Smooth muscle cell (in vitro differentiated cells): Measurements from ENCODE around the gene XNDC1N. TPM values are rescaled to one million over a fixed set of nuclear protein-coding genes. Genes with fewer than 3 reads are reported as not detected.

ENCODE experiments used
- DNase-seq: peaks from one replicate; lab custom pipeline; 2025; ENCODE audit not compliant: unreplicated experiment; lab: John Stamatoyannopoulos, UW
- H2AFZ ChIP-seq: fragments of 200-600 bp; sonication (generic); 2 replicates; pipeline ENCODE4 v1.6.0; 2016; ENCODE audit warnings: antibody characterized with exemption, low read depth, mild to moderate bottlenecking
- H3F3A ChIP-seq: fragments of 200-600 bp; sonication (generic); 2 replicates; pipeline ENCODE4 v1.6.0; 2017; ENCODE audit warnings: antibody characterized with exemption, low read depth
- H3K27ac ChIP-seq: fragments of 200-600 bp; sonication (generic); 2 replicates; pipeline ENCODE4 v1.5.1; 2016; ENCODE audit warnings: low read depth, mild to moderate bottlenecking
- H3K27me3 ChIP-seq: fragments of 200-600 bp; sonication (generic); 2 replicates; pipeline ENCODE4 v1.6.1; 2016; ENCODE audit warnings: low read depth, mild to moderate bottlenecking
- H3K36me3 ChIP-seq: fragments of 200-600 bp; sonication (generic); 2 replicates; pipeline ENCODE4 v1.5.1; 2016; ENCODE audit warnings: low read depth
- H3K4me1 ChIP-seq: fragments of 200-600 bp; sonication (generic); 2 replicates; pipeline ENCODE4 v1.5.1; 2016; ENCODE audit warnings: low read depth
- H3K4me2 ChIP-seq: fragments of 200-600 bp; sonication (generic); 2 replicates; pipeline ENCODE4 v1.6.0; 2016; ENCODE audit warnings: mild to moderate bottlenecking
- H3K4me3 ChIP-seq: fragments of 200-600 bp; sonication (generic); 2 replicates; pipeline ENCODE4 v1.5.1; 2016; ENCODE audit warnings: mild to moderate bottlenecking
- H3K79me2 ChIP-seq: fragments of 200-600 bp; sonication (generic); 2 replicates; pipeline ENCODE4 v1.6.0; 2016; ENCODE audit warnings: low read depth, mild to moderate bottlenecking
- H3K9ac ChIP-seq: fragments of 200-600 bp; sonication (generic); 2 replicates; pipeline ENCODE4 v1.6.0; 2016; ENCODE audit warnings: low read depth
- H3K9me3 ChIP-seq: fragments of 200-600 bp; sonication (generic); replicated peaks from 2 replicates; pipeline ENCODE4 v1.5.1; 2016; ENCODE audit warnings: low read depth
- H4K20me1 ChIP-seq: fragments of 200-600 bp; sonication (generic); 2 replicates; pipeline ENCODE4 v1.6.0; 2016; ENCODE audit warnings: low read depth
- WGBS: methylation state at CpG from one replicate; pipeline ENCODE4 v1.1.7; 2016; ENCODE audit warnings: low lambda C conversion rate; 5-methylcytosine and 5-hydroxymethylcytosine counted together
- polyA plus RNA-seq: library from polyadenylated mRNA; unstranded; fragments of >200 nt; fragmentation: Nextera tagmentation; extraction: Ambion mirVana; gene quantifications from 2 replicates; pipeline ENCODE4 v1.2.1, GENCODE V29; 2016
- total RNA-seq: library from RNA; depleted of rRNA; stranded (reverse); fragments of >200 nt; gene quantifications from 2 replicates; pipeline ENCODE4 v1.2.3, GENCODE V29; 2014
- TF ChIP-seq, protein P1 (sequence below): fragments of 200-600 bp; sonication (generic); IDR thresholded peaks from 2 replicates; pipeline ENCODE4 v1.5.1; 2017; ENCODE audit warnings: borderline replicate concordance, mild to moderate bottlenecking, antibody characterized with exemption; ENCODE audit not compliant: insufficient read depth, poor library complexity, severe bottlenecking

The XNDC1N gene
- total and polyA plus RNA-seq, 2 experiments from 2014 or later: 1.1 to 1.4 TPM

DNA sequence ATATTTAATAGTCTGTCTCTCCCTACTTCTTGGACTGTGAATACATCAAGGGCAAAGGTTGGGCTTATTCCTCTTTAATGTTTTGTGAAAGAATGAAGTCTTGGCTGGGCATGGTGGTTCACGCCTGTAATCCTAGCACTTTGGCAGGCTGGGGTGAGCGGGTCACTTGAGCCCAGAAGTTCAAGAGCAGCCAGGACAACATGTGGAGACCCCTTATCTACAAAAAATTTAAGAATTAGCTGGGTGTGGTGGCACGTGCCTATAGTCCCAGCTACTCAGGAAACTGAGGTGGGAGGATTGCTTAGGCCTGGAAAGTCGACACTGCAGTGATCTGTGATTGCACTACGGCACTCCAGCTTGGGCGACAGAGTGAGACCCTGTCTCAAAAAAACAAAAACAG is 20.6 kb upstream of the XNDC1N start:
- Histone ChIP-seq H3K27ac (peak overlapping the region; percentile 36), H3K79me2 (peaks cover 69% of the 10 kb centered on the region), H3K4me1 (peaks cover 29% of the 10 kb centered on the region), H3K36me3 (no peaks in the 10 kb centered on the region), H3K4me3 (no peak overlapping the region), H2AFZ (no peak overlapping the region), H3K27me3 (no peaks in the 10 kb centered on the region), H3F3A (peaks cover 18% of the 10 kb centered on the region), H3K9me3 (no peaks in the 10 kb centered on the region), H3K9ac (no peak overlapping the region), H3K4me2 (no peak overlapping the region), H4K20me1 (peaks cover 51% of the 10 kb centered on the region)
- DNase-seq: no peak
- WGBS: 75% methylated on average over 6 of the region's 6 CpGs
- TF ChIP-seq, protein P1, sequence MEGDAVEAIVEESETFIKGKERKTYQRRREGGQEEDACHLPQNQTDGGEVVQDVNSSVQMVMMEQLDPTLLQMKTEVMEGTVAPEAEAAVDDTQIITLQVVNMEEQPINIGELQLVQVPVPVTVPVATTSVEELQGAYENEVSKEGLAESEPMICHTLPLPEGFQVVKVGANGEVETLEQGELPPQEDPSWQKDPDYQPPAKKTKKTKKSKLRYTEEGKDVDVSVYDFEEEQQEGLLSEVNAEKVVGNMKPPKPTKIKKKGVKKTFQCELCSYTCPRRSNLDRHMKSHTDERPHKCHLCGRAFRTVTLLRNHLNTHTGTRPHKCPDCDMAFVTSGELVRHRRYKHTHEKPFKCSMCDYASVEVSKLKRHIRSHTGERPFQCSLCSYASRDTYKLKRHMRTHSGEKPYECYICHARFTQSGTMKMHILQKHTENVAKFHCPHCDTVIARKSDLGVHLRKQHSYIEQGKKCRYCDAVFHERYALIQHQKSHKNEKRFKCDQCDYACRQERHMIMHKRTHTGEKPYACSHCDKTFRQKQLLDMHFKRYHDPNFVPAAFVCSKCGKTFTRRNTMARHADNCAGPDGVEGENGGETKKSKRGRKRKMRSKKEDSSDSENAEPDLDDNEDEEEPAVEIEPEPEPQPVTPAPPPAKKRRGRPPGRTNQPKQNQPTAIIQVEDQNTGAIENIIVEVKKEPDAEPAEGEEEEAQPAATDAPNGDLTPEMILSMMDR: no peak

DNA sequence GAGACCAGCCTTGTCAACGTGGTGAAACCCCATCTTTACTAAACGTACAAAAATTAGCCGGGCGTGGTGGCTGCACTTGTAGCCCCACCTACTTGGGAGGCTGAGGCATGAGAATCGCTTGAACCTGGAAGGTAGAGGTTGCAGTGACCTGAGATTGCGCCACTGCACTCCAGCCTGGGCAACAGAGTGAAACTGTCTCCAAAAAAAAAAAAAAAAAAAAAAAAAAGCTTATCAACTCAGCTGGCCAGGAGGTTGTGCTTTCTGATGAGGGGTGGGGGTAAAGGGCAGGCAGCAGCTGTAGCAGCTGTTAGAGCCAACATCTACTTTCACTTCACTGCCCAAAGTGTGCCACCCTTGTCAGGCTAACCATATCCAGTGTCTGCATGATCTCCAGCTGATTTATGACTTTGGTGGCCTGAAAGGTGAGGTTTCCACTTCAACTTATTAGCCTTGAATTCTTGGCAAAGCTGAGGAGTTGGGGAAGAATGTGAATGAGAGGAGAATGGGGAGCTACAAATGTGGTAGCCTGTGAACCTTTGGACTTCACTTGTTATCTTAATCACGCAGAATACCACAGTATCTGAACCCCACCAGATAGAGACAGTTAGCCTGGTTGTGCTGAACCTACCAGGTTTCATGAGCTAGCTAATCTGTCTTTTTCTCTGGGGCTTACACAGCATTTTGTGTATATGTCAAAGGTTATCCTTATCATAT is 20.1 kb upstream of the XNDC1N start:
- DNase-seq: no peak
- Histone ChIP-seq H3K4me1 (peaks cover 29% of the 10 kb centered on the region), H2AFZ (no peak overlapping the region), H3K27me3 (no peaks in the 10 kb centered on the region), H4K20me1 (peaks cover 45% of the 10 kb centered on the region), H3K9me3 (no peaks in the 10 kb centered on the region), H3K4me2 (no peak overlapping the region), H3K4me3 (no peak overlapping the region), H3K27ac (peak overlapping the region; percentile 99), H3K9ac (no peak overlapping the region), H3F3A (peaks cover 22% of the 10 kb centered on the region), H3K36me3 (no peaks in the 10 kb centered on the region), H3K79me2 (peaks cover 67% of the 10 kb centered on the region)
- TF ChIP-seq, protein P1: no peak
- 90% methylated on average over 7 of the region's 7 CpGs for WGBS

- Histone ChIP-seq H3K4me1 (peaks cover 33% of the 10 kb centered on the region), H4K20me1 (peaks cover 36% of the 10 kb centered on the region), H3K9me3 (no peaks in the 10 kb centered on the region), H3K36me3 (no peaks in the 10 kb centered on the region), H3K79me2 (peaks cover 67% of the 10 kb centered on the region), H3F3A (peaks cover 29% of the 10 kb centered on the region), H3K4me3 (no peak overlapping the region), H3K9ac (peak overlapping the region; percentile 93), H3K27me3 (no peaks in the 10 kb centered on the region), H3K27ac (peak overlapping the region; percentile 99), H2AFZ (no peak overlapping the region), H3K4me2 (peak overlapping the region; percentile 72)
- WGBS: 84% methylated on average over 3 of the region's 3 CpGs
- TF ChIP-seq, protein P1: no peak
- no peak for DNase-seq
Observed at GRCh38 chr11:71947498-71947897, 19.1 kb upstream of the XNDC1N start.

DNA sequence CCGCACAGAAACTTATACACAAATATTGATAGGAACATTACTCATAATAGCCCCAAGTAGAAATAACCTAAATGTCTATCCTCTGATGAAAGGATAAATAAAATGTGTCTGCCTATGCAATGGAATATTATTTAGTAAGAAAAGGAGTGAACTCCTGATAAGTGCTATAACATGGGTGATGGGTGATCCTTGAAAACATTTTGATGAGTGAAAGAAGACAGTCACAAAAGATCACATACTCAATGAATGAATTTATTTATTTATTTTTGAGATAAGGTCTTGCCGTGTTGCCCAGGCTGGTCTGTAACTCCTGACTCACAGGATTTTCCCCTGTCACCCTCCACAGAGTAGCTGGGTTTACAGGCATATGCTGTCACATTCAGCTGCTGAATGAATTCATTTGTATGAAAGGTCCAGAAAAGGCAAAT is 17.8 kb upstream of the XNDC1N start:
- H3K36me3 ChIP-seq: no peaks in the 10 kb centered on the region
- H3K79me2 ChIP-seq: peaks cover 66% of the 10 kb centered on the region
- H3K9me3 ChIP-seq: no peaks in the 10 kb centered on the region
- peak overlapping the region; percentile 72 for H3K4me2 ChIP-seq
- DNase-seq: no peak
- peaks cover 33% of the 10 kb centered on the region for H4K20me1 ChIP-seq
- H2AFZ ChIP-seq: no peak overlapping the region
- peaks cover 44% of the 10 kb centered on the region for H3K4me1 ChIP-seq
- WGBS: 24% methylated on average over 2 of the region's 2 CpGs
- peaks cover 33% of the 10 kb centered on the region for H3F3A ChIP-seq
- TF ChIP-seq, protein P1: no peak
- H3K4me3 ChIP-seq: no peak overlapping the region
- H3K9ac ChIP-seq: peak overlapping the region; percentile 93
- peak overlapping the region; percentile 99 for H3K27ac ChIP-seq
- H3K27me3 ChIP-seq: no peaks in the 10 kb centered on the region
